GM12875 (cell line): ENCODE measurements around the gene NTN4.

Experiments used
- H3K4me3 ChIP-seq: one replicate; pipeline ENCODE4 v1.5.1; 2011; ENCODE audit warnings: low read depth, low read length, control low read depth
- TF ChIP-seq, protein P1 (sequence below): IDR thresholded peaks from 2 replicates; pipeline ENCODE4 v1.5.1; 2011; ENCODE audit warnings: low read depth, mild to moderate bottlenecking, control low read depth, inconsistent platforms, low read length, moderate library complexity, borderline replicate concordance; ENCODE audit not compliant: insufficient read depth

NTN4 gene

DNA sequence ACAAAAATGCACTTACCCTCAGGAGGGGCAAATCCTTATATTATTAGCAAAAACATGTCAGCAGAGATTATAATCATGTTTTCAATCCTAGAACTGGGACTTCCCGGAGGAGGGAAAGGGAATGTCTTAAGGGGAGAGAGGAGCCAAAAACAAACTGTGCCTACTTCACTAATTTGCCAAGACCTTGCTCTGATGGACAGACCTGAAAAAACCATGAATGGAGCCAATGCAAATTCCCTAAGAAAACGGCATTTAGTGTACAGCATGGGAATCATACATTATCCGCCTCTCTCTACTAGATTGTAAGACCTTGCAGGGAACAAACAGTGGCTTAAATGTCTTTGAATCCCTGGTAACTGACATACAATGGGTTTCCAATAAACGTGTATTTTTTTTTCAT is 70.4 kb downstream of the NTN4 start:
- TF ChIP-seq, protein P1, sequence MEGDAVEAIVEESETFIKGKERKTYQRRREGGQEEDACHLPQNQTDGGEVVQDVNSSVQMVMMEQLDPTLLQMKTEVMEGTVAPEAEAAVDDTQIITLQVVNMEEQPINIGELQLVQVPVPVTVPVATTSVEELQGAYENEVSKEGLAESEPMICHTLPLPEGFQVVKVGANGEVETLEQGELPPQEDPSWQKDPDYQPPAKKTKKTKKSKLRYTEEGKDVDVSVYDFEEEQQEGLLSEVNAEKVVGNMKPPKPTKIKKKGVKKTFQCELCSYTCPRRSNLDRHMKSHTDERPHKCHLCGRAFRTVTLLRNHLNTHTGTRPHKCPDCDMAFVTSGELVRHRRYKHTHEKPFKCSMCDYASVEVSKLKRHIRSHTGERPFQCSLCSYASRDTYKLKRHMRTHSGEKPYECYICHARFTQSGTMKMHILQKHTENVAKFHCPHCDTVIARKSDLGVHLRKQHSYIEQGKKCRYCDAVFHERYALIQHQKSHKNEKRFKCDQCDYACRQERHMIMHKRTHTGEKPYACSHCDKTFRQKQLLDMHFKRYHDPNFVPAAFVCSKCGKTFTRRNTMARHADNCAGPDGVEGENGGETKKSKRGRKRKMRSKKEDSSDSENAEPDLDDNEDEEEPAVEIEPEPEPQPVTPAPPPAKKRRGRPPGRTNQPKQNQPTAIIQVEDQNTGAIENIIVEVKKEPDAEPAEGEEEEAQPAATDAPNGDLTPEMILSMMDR, result no peak
- no peak overlapping the region for H3K4me3 ChIP-seq

DNA sequence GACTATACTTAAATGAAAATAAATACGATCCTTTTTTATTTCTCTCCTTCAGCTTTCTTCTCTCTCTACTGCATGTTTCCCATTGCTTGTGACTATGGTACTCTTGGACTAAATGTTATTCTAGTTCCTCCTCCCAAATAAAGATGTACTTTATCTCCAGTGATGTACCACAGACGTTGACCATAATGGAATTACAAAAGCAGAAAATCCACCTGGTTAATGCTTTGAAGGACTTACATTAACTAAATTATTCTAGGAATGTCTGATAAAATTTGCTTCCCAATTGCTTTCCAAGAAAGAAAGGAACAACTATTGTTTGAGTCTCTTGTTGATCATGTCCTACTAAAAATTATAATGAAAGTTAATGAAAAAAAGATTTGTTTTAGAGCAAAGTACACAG is 71.8 kb downstream of the NTN4 start:
- no peak overlapping the region for H3K4me3 ChIP-seq
- TF ChIP-seq, protein P1, result no peak

DNA sequence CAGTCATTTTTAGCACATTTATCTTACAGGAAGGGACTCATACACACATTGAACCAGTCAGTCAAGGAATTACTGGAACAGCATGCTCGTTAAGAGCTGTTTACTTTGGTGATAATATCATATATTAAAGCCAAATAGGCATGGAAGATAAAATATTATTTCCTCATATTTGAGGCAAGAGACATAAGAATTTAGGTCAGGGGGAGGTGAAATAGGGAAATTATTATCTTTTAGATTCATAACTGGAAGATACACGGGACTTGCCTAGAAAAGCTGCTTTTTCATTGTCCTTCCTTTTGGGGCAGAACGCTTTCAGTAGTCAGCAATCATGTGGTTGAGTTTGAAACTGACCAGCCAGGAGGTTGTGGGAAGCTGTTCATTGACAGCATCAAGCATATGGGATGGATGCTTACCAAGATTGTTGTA is 72.5 kb downstream of the NTN4 start:
- no peak overlapping the region for H3K4me3 ChIP-seq

DNA sequence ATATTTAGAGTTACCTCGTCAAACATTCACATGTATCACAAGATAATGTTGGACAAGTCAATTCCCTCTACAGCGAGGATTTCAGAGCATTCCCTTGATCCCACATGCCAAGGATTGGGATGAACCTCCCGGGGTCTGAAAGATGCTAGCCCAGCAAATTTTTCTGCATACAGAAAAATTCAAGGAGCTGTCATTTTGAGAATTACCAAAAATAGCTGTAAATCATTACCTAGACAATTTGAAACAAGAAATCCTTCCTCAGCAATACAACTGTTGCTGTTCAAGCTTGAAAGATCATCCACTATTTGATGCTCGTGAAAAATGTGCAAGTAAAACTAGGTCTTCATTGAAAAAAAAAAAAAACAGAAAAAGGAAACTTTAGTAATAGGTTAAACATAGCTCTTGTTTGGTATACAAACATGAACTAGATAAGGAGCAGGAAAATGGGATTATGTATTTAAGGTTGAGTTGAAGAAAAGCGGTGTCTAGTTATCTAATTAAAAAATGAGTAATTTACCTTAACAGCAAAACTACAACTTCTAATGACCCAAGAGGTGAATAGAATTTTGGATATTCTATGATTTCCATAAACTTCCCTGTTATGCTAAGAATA is 73.1 kb downstream of the NTN4 start:
- TF ChIP-seq, protein P1, result no peak

More for the DNA sequence above, 72.5 kb downstream of the NTN4 start:
- TF ChIP-seq, protein P1, result no peak

DNA sequence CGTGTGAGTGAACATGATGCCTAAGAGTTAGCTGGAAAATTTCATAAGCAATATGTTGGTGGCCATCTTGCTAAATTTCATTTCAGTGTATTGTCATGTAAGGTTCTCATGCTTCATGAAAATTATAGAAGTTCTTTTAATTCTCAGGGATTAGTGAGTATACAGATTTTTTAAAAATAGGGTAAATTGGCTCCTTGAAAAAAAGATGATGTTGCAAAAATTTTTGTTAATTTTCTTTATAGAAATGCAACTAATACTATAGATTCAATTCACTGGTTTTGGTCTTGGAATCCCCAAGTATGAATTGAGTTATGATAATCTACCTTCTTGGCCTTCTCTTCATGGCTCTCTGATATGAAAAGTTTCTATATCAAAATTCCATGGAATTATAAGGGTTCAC is 75.4 kb downstream of the NTN4 start:
- no peak overlapping the region for H3K4me3 ChIP-seq
- TF ChIP-seq, protein P1, result no peak

More for the DNA sequence above, 73.1 kb downstream of the NTN4 start:
- H3K4me3 ChIP-seq, result no peak overlapping the region

DNA sequence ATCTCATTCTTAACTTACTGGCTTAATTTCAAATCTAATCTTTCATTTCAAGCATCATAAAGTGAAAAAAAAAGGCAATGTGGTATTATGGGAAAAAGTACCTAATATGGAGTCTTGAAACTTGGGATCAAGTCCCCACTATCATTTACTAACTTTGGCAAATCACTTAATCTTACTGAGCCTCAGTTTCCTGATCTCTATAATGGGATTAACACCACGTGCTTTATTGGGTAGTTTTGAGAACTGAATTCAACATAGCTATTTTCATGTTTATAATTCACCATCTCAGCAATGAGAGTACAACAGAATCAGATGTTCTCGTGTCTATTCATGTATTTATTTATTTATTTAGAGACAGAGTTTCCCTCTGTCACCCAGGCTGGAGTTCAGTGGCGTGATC is 78.3 kb downstream of the NTN4 start:
- TF ChIP-seq, protein P1, result no peak

DNA sequence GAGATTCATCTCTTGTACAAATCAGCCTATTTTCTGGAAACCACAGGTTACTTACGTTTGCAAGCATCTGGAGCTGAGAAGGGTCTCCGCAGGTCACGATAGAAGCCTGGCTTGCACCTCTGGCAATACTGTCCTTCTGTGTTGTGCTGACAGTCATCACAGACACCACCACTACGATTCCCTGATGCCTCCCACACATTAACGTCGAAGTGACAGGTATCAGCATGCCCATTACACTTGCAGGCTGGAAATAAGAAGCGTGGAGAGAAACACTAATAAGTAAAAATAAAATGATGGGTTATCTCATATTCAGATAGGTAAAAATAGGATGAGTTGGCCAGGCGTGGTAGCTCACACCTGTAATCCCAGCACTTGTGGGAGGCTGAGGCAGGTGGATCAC is 80.2 kb downstream of the NTN4 start:
- TF ChIP-seq, protein P1, result no peak
- H3K4me3 ChIP-seq, result no peak overlapping the region

More for the DNA sequence above, 78.3 kb downstream of the NTN4 start:
- no peak overlapping the region for H3K4me3 ChIP-seq
